Measurements from ENCODE around the gene PROZ. TPM values are rescaled to one million over a fixed set of nuclear protein-coding genes. Genes with fewer than 3 reads are reported as not detected.
"Not testable (repeated sequence)": the region's sequence is repeated elsewhere in the genome, so short reads cannot be mapped to it uniquely, and the experiment has no call there.

Gene PROZ
- total RNA-seq, 1 donor: not detected

DNA sequence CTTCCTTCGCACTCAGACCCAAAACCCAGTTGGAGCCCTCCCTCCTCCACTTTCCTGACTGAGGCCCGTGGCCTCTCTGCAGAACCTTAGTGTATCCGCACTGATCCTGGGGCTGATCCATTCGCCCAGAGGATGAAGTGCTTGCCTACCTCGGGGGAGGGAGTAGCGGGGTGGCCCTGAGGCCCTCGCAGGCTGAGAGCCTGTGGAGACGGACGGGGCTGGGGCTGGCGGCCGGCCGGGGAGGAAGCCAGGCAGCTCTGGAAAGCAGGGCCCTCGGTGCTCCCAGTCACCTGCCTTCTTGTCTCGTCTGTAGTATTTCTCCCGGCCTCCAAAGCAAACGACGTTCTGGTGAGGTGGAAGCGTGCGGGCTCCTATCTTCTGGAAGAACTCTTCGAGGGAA is 1.3 kb downstream of the PROZ start:
- no peak overlapping the region for H3K4me3 ChIP-seq (ENCODE audit: low read depth, low read length)
- TF ChIP-seq CTCF (IDR thresholded peaks at IDR 0.05; ENCODE audit: insufficient read depth, low read length): no peak
- DNase-seq (ENCODE audit: low read depth): no peak

GRCh38 chr13:113160983-113161382 is 2.5 kb downstream of the PROZ start:
- TF ChIP-seq CTCF (IDR thresholded peaks at IDR 0.05; ENCODE audit: insufficient read depth, low read length): no peak
- no peak for DNase-seq (ENCODE audit: low read depth)
- H3K4me3 ChIP-seq (ENCODE audit: low read depth, low read length): no peak overlapping the region

- H3K4me3 ChIP-seq (ENCODE audit: low read depth, low read length): no peak overlapping the region
- DNase-seq (ENCODE audit: low read depth): no peak
- no peak for TF ChIP-seq CTCF (IDR thresholded peaks at IDR 0.05; ENCODE audit: insufficient read depth, low read length)
These were observed 3.0 kb downstream of the PROZ start for GRCh38 chr13:113161433-113161832.

DNA sequence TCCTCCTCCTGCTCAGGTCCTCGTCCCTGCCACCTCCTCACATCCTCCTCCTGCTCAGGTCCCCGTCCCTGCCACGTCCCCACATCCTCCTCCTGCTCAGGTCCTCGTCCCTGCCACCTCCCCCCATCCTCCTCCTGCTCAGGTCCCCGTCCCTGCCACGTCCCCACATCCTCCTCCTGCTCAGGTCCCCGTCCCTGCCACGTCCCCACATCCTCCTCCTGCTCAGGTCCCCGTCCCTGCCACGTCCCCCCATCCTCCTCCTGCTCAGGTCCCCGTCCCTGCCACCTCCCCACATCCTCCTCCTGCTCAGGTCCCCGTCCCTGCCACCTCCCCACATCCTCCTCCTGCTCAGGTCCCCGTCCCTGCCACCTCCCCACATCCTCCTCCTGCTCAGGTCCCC is 3.5 kb downstream of the PROZ start:
- H3K4me3 ChIP-seq (ENCODE audit: low read depth, low read length); DNase-seq (ENCODE audit: low read depth): not testable (repeated sequence)

GRCh38 chr13:113162783-113163685 is 4.6 kb downstream of the PROZ start:
- no peak for TF ChIP-seq CTCF (IDR thresholded peaks at IDR 0.05; ENCODE audit: insufficient read depth, low read length)
- H3K4me3 ChIP-seq (ENCODE audit: low read depth, low read length): no peak overlapping the region
- no peak for DNase-seq (ENCODE audit: low read depth)

DNA sequence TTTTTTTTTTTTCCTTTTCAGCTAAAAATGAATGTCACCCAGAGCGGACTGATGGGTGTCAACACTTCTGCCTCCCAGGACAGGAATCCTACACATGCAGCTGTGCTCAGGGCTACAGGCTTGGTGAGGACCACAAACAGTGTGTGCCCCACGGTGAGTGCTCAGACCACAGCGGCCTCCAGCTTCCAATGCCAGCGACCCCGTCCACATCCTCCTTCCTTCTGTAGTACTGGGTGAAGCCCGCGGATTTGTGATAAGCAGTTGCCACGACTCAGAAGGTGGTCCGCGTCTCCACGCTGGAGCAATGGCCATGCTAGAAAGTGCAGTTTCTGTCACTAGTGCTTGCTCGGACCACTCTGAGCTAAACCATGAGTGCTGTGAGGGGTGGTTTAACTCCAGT is 6.0 kb downstream of the PROZ start:
- no peak overlapping the region for H3K4me3 ChIP-seq (ENCODE audit: low read depth, low read length)
- DNase-seq (ENCODE audit: low read depth): no peak
- no peak for TF ChIP-seq CTCF (IDR thresholded peaks at IDR 0.05; ENCODE audit: insufficient read depth, low read length)

DNA sequence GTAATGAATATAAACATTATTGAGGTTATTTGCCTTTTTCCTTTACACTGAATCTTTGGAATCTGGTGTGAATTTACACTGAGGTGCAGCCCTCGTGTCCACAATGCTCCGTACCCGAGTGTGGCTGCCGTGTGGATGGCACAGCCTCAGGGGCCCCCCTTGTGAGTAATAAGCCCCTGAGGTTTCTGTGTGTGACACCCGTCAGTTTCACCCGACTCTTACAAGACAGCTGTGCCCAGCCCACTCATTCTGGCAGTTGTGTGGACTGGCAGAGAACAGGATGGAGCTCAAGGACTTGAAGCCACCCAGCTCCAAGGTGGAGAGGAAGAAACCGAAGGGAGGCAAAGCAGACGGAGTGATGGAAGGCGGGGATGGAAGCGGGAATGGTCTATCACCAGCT is 7.8 kb downstream of the PROZ start:
- no peak for DNase-seq (ENCODE audit: low read depth)
- H3K4me3 ChIP-seq (ENCODE audit: low read depth, low read length): no peak overlapping the region

More for the DNA sequence above, 7.8 kb downstream of the PROZ start:
- TF ChIP-seq CTCF (IDR thresholded peaks at IDR 0.05; ENCODE audit: insufficient read depth, low read length): no peak

Measured in fibroblast of the aortic adventitia (primary cell).